ENCODE data around the gene DUSP14.

DUSP14 gene

GRCh38 chr17:37513711-37514110 lies 24.0 kb downstream of the DUSP14 start:
- TF ChIP-seq FOXP2 (optimal IDR thresholded peaks at IDR 0.05; ENCODE audit: borderline replicate concordance, extremely low read depth, extremely low read length, insufficient read depth): no peak
- TF ChIP-seq POLR2AphosphoS5 (IDR thresholded peaks at IDR 0.05; ENCODE audit: low read depth, low read length): no peak
- TF ChIP-seq, protein P1, sequence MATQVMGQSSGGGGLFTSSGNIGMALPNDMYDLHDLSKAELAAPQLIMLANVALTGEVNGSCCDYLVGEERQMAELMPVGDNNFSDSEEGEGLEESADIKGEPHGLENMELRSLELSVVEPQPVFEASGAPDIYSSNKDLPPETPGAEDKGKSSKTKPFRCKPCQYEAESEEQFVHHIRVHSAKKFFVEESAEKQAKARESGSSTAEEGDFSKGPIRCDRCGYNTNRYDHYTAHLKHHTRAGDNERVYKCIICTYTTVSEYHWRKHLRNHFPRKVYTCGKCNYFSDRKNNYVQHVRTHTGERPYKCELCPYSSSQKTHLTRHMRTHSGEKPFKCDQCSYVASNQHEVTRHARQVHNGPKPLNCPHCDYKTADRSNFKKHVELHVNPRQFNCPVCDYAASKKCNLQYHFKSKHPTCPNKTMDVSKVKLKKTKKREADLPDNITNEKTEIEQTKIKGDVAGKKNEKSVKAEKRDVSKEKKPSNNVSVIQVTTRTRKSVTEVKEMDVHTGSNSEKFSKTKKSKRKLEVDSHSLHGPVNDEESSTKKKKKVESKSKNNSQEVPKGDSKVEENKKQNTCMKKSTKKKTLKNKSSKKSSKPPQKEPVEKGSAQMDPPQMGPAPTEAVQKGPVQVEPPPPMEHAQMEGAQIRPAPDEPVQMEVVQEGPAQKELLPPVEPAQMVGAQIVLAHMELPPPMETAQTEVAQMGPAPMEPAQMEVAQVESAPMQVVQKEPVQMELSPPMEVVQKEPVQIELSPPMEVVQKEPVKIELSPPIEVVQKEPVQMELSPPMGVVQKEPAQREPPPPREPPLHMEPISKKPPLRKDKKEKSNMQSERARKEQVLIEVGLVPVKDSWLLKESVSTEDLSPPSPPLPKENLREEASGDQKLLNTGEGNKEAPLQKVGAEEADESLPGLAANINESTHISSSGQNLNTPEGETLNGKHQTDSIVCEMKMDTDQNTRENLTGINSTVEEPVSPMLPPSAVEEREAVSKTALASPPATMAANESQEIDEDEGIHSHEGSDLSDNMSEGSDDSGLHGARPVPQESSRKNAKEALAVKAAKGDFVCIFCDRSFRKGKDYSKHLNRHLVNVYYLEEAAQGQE (IDR thresholded peaks at IDR 0.05; ENCODE audit: insufficient read depth in 1 of 2, low read depth in 2 of 2, low read length in 2 of 2): no peak
- TF ChIP-seq SIN3A (IDR thresholded peaks at IDR 0.05; ENCODE audit: borderline replicate concordance, insufficient read depth, low read length): no peak
- TF ChIP-seq TAF1 (IDR thresholded peaks at IDR 0.05; ENCODE audit: borderline replicate concordance, insufficient read depth, low read length): no peak

DNA sequence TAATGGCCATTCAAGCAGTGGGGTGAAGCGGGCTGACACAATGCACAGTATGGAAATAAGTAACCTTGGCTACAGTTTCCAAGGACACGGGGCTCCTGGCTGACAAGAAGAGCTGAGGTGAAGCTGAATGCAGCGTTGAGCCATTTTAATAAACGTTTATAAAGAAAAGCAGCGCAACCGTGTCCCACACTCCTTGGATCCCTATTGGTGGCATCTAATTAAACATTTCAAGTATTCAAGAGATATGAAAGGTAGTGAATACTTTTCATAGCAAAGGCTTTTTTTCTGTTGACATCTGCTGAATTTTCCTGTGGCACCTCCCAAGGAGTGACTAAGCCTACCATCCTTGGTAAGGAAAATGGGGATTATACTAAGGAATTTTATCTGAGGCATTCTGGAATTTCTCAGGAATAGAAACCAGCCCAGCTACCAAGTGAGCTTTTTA lies 26.5 kb downstream of the DUSP14 start:
- TF ChIP-seq SIN3A (IDR thresholded peaks at IDR 0.05; ENCODE audit: borderline replicate concordance, insufficient read depth, low read length) (no peak), TAF1 (IDR thresholded peaks at IDR 0.05; ENCODE audit: borderline replicate concordance, insufficient read depth, low read length) (no peak), FOXP2 (optimal IDR thresholded peaks at IDR 0.05; ENCODE audit: borderline replicate concordance, extremely low read depth, extremely low read length, insufficient read depth) (no peak), POLR2AphosphoS5 (IDR thresholded peaks at IDR 0.05; ENCODE audit: low read depth, low read length) (no peak)
- TF ChIP-seq, protein P1 (IDR thresholded peaks at IDR 0.05; ENCODE audit: insufficient read depth in 1 of 2, low read depth in 2 of 2, low read length in 2 of 2): no peak

- TF ChIP-seq FOXP2 (optimal IDR thresholded peaks at IDR 0.05; ENCODE audit: borderline replicate concordance, extremely low read depth, extremely low read length, insufficient read depth) (no peak), POLR2AphosphoS5 (IDR thresholded peaks at IDR 0.05; ENCODE audit: low read depth, low read length) (no peak), TAF1 (IDR thresholded peaks at IDR 0.05; ENCODE audit: borderline replicate concordance, insufficient read depth, low read length) (no peak), SIN3A (IDR thresholded peaks at IDR 0.05; ENCODE audit: borderline replicate concordance, insufficient read depth, low read length) (no peak)
- TF ChIP-seq, protein P1 (IDR thresholded peaks at IDR 0.05; ENCODE audit: insufficient read depth in 1 of 2, low read depth in 2 of 2, low read length in 2 of 2): no peak
Observed at GRCh38 chr17:37517881-37518280, 28.2 kb downstream of the DUSP14 start.

GRCh38 chr17:37518826-37519225 lies 29.1 kb downstream of the DUSP14 start:
- TF ChIP-seq TAF1 (IDR thresholded peaks at IDR 0.05; ENCODE audit: borderline replicate concordance, insufficient read depth, low read length) (no peak), SIN3A (IDR thresholded peaks at IDR 0.05; ENCODE audit: borderline replicate concordance, insufficient read depth, low read length) (no peak), FOXP2 (optimal IDR thresholded peaks at IDR 0.05; ENCODE audit: borderline replicate concordance, extremely low read depth, extremely low read length, insufficient read depth) (no peak), POLR2AphosphoS5 (IDR thresholded peaks at IDR 0.05; ENCODE audit: low read depth, low read length) (no peak)
- TF ChIP-seq, protein P1 (IDR thresholded peaks at IDR 0.05; ENCODE audit: insufficient read depth in 1 of 2, low read depth in 2 of 2, low read length in 2 of 2): no peak

Measured in PFSK-1 (cell line).